CD4-positive, CD25-positive, alpha-beta regulatory T cell (primary cell): ENCODE measurements around the gene SMCHD1. TPM values are rescaled to one million over a fixed set of nuclear protein-coding genes. Genes with fewer than 3 reads are reported as not detected.
A peak's percentile ranks its signal among the peaks of the same experiment; 100 is the strongest.

Source experiments
- ATAC-seq, 2 donors: fragments of 150-1000 bp; cut with Tn5 transposase; one replicate each; pipeline ENCODE4 v1.10.0; 2021; ENCODE audit warnings: low read depth in 2 of 2, moderate number of reproducible peaks in 2 of 2, moderate library complexity in 1 of 2
- DNase-seq, 3 donors: peaks; one replicate each; pipeline versions ENCODE4 v3.0.0 to v3.0.0-alpha.2; 2012 to 2022; ENCODE audit warnings: mixed read lengths in 1 of 3
- H3K27ac ChIP-seq: one replicate; pipeline ENCODE4 v1.7.0; 2013; ENCODE audit warnings: mild to moderate bottlenecking, low read length; ENCODE audit not compliant: insufficient read depth, poor library complexity, severe bottlenecking
- H3K27me3 ChIP-seq: one replicate; pipeline ENCODE4 v1.7.0; 2013; ENCODE audit warnings: low read length; ENCODE audit not compliant: control insufficient read depth, insufficient read depth
- H3K36me3 ChIP-seq: one replicate; pipeline ENCODE4 v1.7.0; 2013; ENCODE audit warnings: mild to moderate bottlenecking, low read length, moderate library complexity; ENCODE audit not compliant: control insufficient read depth, insufficient read depth
- H3K4me1 ChIP-seq: 2 replicates; pipeline ENCODE4 v1.7.0; 2013; ENCODE audit warnings: mild to moderate bottlenecking, low read length; ENCODE audit not compliant: insufficient read depth, control insufficient read depth, poor library complexity, severe bottlenecking
- H3K4me3 ChIP-seq: one replicate; pipeline ENCODE4 v1.7.0; 2013; ENCODE audit warnings: low read depth, mild to moderate bottlenecking, low read length, moderate library complexity
- H3K9me3 ChIP-seq, 2 experiments: 1 replicate in 1 of 2; 2 replicates in 1 of 2; pipeline ENCODE4 v1.7.0; 2013; ENCODE audit warnings: low read length in 2 of 2, mild to moderate bottlenecking in 1 of 2, moderate library complexity in 1 of 2; ENCODE audit not compliant: control insufficient read depth in 2 of 2
- H3K27ac Mint-ChIP-seq, 3 donors: one replicate each; pipeline ENCODE4 v1.8.0; 2020 to 2022; ENCODE audit warnings: mild to moderate bottlenecking in 3 of 3, mixed read lengths in 3 of 3, moderate library complexity in 2 of 3
- H3K27me3 Mint-ChIP-seq: one replicate; pipeline ENCODE4 v1.8.0; 2022; ENCODE audit warnings: mild to moderate bottlenecking, mixed read lengths
- H3K36me3 Mint-ChIP-seq: one replicate; pipeline ENCODE4 v1.8.0; 2020; ENCODE audit warnings: mixed read lengths
- H3K4me1 Mint-ChIP-seq, 4 donors: one replicate each; pipeline ENCODE4 v1.8.0; 2020 to 2022; ENCODE audit warnings: mixed read lengths in 4 of 4, mild to moderate bottlenecking in 1 of 4
- H3K4me3 Mint-ChIP-seq, 4 donors: one replicate each; pipeline ENCODE4 v1.8.0; 2020 to 2022; ENCODE audit warnings: mild to moderate bottlenecking in 4 of 4, mixed read lengths in 4 of 4, moderate library complexity in 3 of 4
- H3K9me3 Mint-ChIP-seq, 7 donors: one replicate each; pipeline ENCODE4 v1.8.0; 2020 to 2022; ENCODE audit warnings: mixed read lengths in 7 of 7, mild to moderate bottlenecking in 3 of 7, moderate library complexity in 2 of 7
- polyA plus RNA-seq, 4 donors: library from polyadenylated mRNA; unstranded; fragments of 300-500 nt; fragmentation: Illumina TruSeq; gene quantifications; one replicate each; pipeline ENCODE4 v1.2.3, GENCODE V29; 2021
- total RNA-seq: library from RNA; stranded (reverse); gene quantifications from one replicate; pipeline ENCODE4 v1.2.3, GENCODE V29; 2022

SMCHD1 gene
- total and polyA plus RNA-seq, 5 donors from 2014 or later: 59.1 to 671 (median 66.2) TPM

GRCh38 chr18:2814928-2815327, 159.4 kb downstream of the SMCHD1 start:
- H3K27ac ChIP-seq: no peak overlapping the region
- no peak overlapping the region for H3K4me3 ChIP-seq
- H3K4me1 ChIP-seq: no peaks in the 10 kb centered on the region
- no peak for DNase-seq
- H3K36me3 Mint-ChIP-seq: no peaks in the 10 kb centered on the region
- no peak overlapping the region for H3K27ac Mint-ChIP-seq
- peaks cover 40% of the 10 kb centered on the region for H3K27me3 Mint-ChIP-seq
- H3K9me3 ChIP-seq: peaks cover 5 to 13% of the 10 kb centered on the region in 2 experiments
- H3K9me3 Mint-ChIP-seq: peaks cover 6 to 50% (median 15%) of the 10 kb centered on the region in 7 donors
- H3K27me3 ChIP-seq: peaks cover 3% of the 10 kb centered on the region
- no peak for ATAC-seq
- no peak overlapping the region for H3K4me3 Mint-ChIP-seq
- no peaks in the 10 kb centered on the region for H3K36me3 ChIP-seq
- no peaks in the 10 kb centered on the region for H3K4me1 Mint-ChIP-seq

- H3K36me3 Mint-ChIP-seq: no peaks in the 10 kb centered on the region
- DNase-seq: no peak
- peaks cover 5% of the 10 kb centered on the region in 2 experiments for H3K9me3 ChIP-seq
- peaks cover 3% of the 10 kb centered on the region for H3K27me3 ChIP-seq
- ATAC-seq: no peak
- H3K4me3 Mint-ChIP-seq: no peak overlapping the region
- peaks cover 2 to 24% (median 5%) of the 10 kb centered on the region in 7 donors for H3K9me3 Mint-ChIP-seq
- H3K4me1 ChIP-seq: no peaks in the 10 kb centered on the region
- H3K4me3 ChIP-seq: no peak overlapping the region
- peak overlapping the region in 1 of 3 donors; percentile 5 for H3K27ac Mint-ChIP-seq
- H3K36me3 ChIP-seq: no peaks in the 10 kb centered on the region
- H3K4me1 Mint-ChIP-seq: no peaks in the 10 kb centered on the region
- H3K27me3 Mint-ChIP-seq: peaks cover 38% of the 10 kb centered on the region
- no peak overlapping the region for H3K27ac ChIP-seq
These were observed 162.8 kb downstream of the SMCHD1 start for GRCh38 chr18:2818281-2818680.

GRCh38 chr18:2821695-2822094, 166.2 kb downstream of the SMCHD1 start:
- DNase-seq (no peak), ATAC-seq (no peak)
- no peak overlapping the region for H3K27ac Mint-ChIP-seq
- Histone ChIP-seq H3K27me3 (peaks cover 3% of the 10 kb centered on the region), H3K27ac (no peak overlapping the region), H3K36me3 (no peaks in the 10 kb centered on the region), H3K4me1 (no peaks in the 10 kb centered on the region), H3K9me3 (peaks cover 0 to 1% of the 10 kb centered on the region in 2 experiments), H3K4me3 (no peak overlapping the region)
- H3K36me3 Mint-ChIP-seq: no peaks in the 10 kb centered on the region
- H3K9me3 Mint-ChIP-seq: peaks cover 0 to 11% (median 2%) of the 10 kb centered on the region in 7 donors
- H3K27me3 Mint-ChIP-seq: peaks cover 28% of the 10 kb centered on the region
- H3K4me3 Mint-ChIP-seq: no peak overlapping the region
- H3K4me1 Mint-ChIP-seq: no peaks in the 10 kb centered on the region

GRCh38 chr18:2822213-2822921, 166.8 kb downstream of the SMCHD1 start:
- Histone ChIP-seq H3K27ac (no peak overlapping the region), H3K27me3 (no peaks in the 10 kb centered on the region), H3K4me3 (no peak overlapping the region), H3K36me3 (no peaks in the 10 kb centered on the region), H3K4me1 (no peaks in the 10 kb centered on the region), H3K9me3 (peaks cover 0 to 1% of the 10 kb centered on the region in 2 experiments)
- Mint-ChIP-seq H3K9me3 (peaks cover 0 to 12% (median 2%) of the 10 kb centered on the region in 7 donors), H3K36me3 (no peaks in the 10 kb centered on the region), H3K27ac (no peak overlapping the region), H3K27me3 (peaks cover 28% of the 10 kb centered on the region), H3K4me1 (no peaks in the 10 kb centered on the region), H3K4me3 (no peak overlapping the region)
- ATAC-seq (no peak), DNase-seq (no peak)

GRCh38 chr18:2823202-2823601, 167.7 kb downstream of the SMCHD1 start:
- H3K36me3 ChIP-seq: no peaks in the 10 kb centered on the region
- H3K9me3 ChIP-seq: peaks cover 0 to 1% of the 10 kb centered on the region in 2 experiments
- Mint-ChIP-seq H3K27ac (no peak overlapping the region), H3K4me1 (no peaks in the 10 kb centered on the region), H3K36me3 (no peaks in the 10 kb centered on the region), H3K4me3 (no peak overlapping the region), H3K27me3 (peaks cover 23% of the 10 kb centered on the region), H3K9me3 (peaks cover 0 to 12% (median 2%) of the 10 kb centered on the region in 7 donors)
- ATAC-seq (no peak), DNase-seq (no peak)
- no peak overlapping the region for H3K27ac ChIP-seq
- no peaks in the 10 kb centered on the region for H3K27me3 ChIP-seq
- H3K4me3 ChIP-seq: no peak overlapping the region
- no peaks in the 10 kb centered on the region for H3K4me1 ChIP-seq

GRCh38 chr18:2823966-2824365, 168.4 kb downstream of the SMCHD1 start:
- H3K4me3 ChIP-seq: no peak overlapping the region
- H3K4me1 ChIP-seq: no peaks in the 10 kb centered on the region
- Mint-ChIP-seq H3K27me3 (peaks cover 17% of the 10 kb centered on the region), H3K4me3 (no peak overlapping the region), H3K4me1 (no peaks in the 10 kb centered on the region), H3K9me3 (peaks cover 0 to 6% (median 0%) of the 10 kb centered on the region in 7 donors), H3K27ac (no peak overlapping the region), H3K36me3 (no peaks in the 10 kb centered on the region)
- DNase-seq (no peak), ATAC-seq (no peak)
- peaks cover 0 to 1% of the 10 kb centered on the region in 2 experiments for H3K9me3 ChIP-seq
- H3K27ac ChIP-seq: no peak overlapping the region
- no peaks in the 10 kb centered on the region for H3K27me3 ChIP-seq
- H3K36me3 ChIP-seq: no peaks in the 10 kb centered on the region

GRCh38 chr18:2824865-2825264, 169.3 kb downstream of the SMCHD1 start:
- DNase-seq (no peak), ATAC-seq (no peak)
- H3K4me1 ChIP-seq: no peaks in the 10 kb centered on the region
- no peak overlapping the region for H3K27ac ChIP-seq
- peak overlapping the region in 1 of 3 donors; percentile 14 for H3K27ac Mint-ChIP-seq
- H3K4me3 Mint-ChIP-seq: no peak overlapping the region
- peaks cover 13% of the 10 kb centered on the region for H3K27me3 Mint-ChIP-seq
- peaks cover 0 to 5% (median 0%) of the 10 kb centered on the region in 7 donors for H3K9me3 Mint-ChIP-seq
- no peaks in the 10 kb centered on the region for H3K27me3 ChIP-seq
- no peak overlapping the region for H3K4me3 ChIP-seq
- no peaks in the 10 kb centered on the region for H3K36me3 ChIP-seq
- peaks cover 0 to 1% of the 10 kb centered on the region in 2 experiments for H3K9me3 ChIP-seq
- no peaks in the 10 kb centered on the region for H3K4me1 Mint-ChIP-seq
- H3K36me3 Mint-ChIP-seq: no peaks in the 10 kb centered on the region
